ENCODE results near the gene MED12.

DNA sequence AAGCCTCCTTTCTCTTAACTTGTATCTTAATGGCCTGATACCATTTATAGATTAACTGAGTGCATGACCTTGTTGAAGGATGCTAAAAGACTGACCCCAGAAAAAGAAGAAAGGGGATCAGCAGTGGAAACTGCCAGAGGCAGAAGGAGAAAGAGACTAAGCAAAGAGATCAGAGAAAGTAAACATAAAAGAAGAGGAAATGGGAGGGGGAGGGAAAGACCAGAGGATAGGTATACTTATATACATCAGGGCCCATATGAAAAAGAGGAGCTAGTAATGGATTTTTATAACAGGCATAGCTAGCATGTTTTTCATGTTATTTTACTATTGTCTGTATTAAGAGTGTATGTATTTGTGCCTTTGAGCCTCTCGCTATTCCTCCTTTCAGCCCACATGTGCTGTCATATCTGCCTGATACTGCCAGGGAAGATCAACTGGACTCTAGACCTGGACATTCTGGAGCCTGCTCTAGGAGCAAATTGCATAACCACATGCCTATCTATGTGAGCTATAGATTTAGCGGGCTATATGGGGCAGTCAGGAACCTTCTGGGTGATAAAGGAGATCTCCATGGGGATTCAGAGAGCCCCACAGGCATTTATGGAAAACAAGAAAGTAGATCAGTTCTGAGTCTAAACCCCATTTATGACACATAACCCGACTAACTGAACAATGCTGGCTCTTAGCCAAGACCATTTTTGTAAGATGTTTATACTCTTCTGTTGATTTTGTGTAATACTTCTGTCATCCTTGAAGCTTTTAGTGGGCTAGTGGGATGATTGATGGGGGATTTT lies 36.9 kb upstream of the MED12 start:
- no peak for TF ChIP-seq CTCF (conservative IDR thresholded peaks at IDR 0.05 in 1 of 2, IDR thresholded peaks at IDR 0.05 in 1 of 2; ENCODE audit: low read depth in 1 of 2, low read length in 2 of 2)
- TF ChIP-seq EZH2 (IDR thresholded peaks at IDR 0.05; ENCODE audit: low read length, missing control alignments), result no peak

Data from fibroblast of lung (primary cell).